Esophagus squamous epithelium (tissue), 4 donors: Measurements from ENCODE around the gene BANP.
"Not testable (repeated sequence)": the region's sequence is repeated elsewhere in the genome, so short reads cannot be mapped to it uniquely, and the experiment has no call there.

Experiments used
- CTCF ChIP-seq, 6 experiments: fragments of 450-650 bp in 4 of 6; fragments of 200-600 bp in 2 of 6; sonication (generic) in 2 of 6; IDR thresholded peaks; one replicate each; pipeline ENCODE4 v1.5.1; 2016 to 2019; ENCODE audit warnings: antibody characterized with exemption in 6 of 6, mild to moderate bottlenecking in 4 of 6, moderate library complexity in 4 of 6
- POLR2A ChIP-seq, 4 donors: fragments of 450-650 bp; IDR thresholded peaks; one replicate each; pipeline ENCODE4 v1.6.1; 2017; ENCODE audit warnings: antibody characterized with exemption in 4 of 4, mild to moderate bottlenecking in 4 of 4, moderate library complexity in 3 of 4

- not testable (repeated sequence) for TF ChIP-seq POLR2A, CTCF (IDR thresholded peaks at IDR 0.05)
These were observed 92.9 kb downstream of the BANP start for GRCh38 chr16:88044121-88044581.
